ENCODE data around the gene NCBP1.
A peak's percentile ranks its signal among the peaks of the same experiment; 100 is the strongest.
"Not testable (repeated sequence)": the region's sequence is repeated elsewhere in the genome, so short reads cannot be mapped to it uniquely, and the experiment has no call there.

NCBP1 gene

DNA sequence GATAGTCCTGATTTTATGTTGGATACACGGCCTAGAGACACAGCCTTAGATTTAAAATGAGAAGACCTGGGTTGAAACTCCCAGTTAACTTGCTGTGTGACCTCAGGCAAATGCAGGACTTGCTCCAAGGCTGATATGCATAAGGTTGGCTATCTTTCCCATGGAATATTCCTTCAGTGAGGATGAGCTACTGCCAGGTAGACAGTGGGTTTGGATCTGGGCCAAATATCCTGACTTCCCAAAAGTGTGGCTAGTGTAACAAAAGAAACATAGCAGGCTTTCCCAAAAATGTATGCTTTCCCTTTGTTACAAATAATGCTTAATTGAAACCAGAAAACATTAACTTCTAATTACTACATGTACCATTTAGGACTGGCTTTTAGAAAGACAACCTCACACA is 64.2 kb downstream of the NCBP1 start:
- intact Hi-C loops (cut with micrococcal nuclease): loop anchor here (5.0 kb wide), 3 partner anchors 224 to 359 kb away; partner anchors contain the start of genes ANP32B, NANS and TRMO
- peak overlapping the region; percentile 95 for H3K27ac Mint-ChIP-seq
- H3K9me3 Mint-ChIP-seq: no peaks in the 10 kb centered on the region
- H3K36me3 Mint-ChIP-seq (ENCODE audit: low read depth): peaks cover 21% of the 10 kb centered on the region
- H3K27me3 Mint-ChIP-seq: peaks cover 25% of the 10 kb centered on the region
- peaks cover 48% of the 10 kb centered on the region for H3K4me1 Mint-ChIP-seq (ENCODE audit: low read depth)
- no peak overlapping the region for H3K4me3 Mint-ChIP-seq

DNA sequence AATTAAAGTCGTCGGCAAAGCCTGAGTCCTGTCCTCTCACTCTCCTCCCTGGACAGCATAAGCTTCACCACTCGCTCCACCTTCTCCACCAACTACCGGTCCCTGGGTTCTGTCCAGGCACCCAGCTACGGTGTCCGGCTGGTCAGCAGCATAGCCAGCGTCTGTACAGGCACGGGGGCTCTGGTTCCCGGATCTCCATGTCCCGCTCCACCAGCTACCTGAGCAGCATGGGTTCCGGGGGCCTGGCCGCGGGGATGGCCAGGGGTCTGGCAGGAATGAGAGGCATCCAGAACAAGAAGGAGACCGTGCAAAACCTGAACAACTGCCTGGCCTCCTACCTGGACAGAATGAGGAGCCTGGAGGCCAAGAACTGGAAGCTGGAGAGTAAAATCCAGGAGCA is 65.2 kb downstream of the NCBP1 start:
- no peak overlapping the region for H3K4me3 Mint-ChIP-seq
- H3K36me3 Mint-ChIP-seq (ENCODE audit: low read depth): peaks cover 12% of the 10 kb centered on the region
- H3K27ac Mint-ChIP-seq: peak overlapping the region; percentile 51
- H3K27me3 Mint-ChIP-seq: peaks cover 30% of the 10 kb centered on the region
- no peaks in the 10 kb centered on the region for H3K9me3 Mint-ChIP-seq
- peaks cover 43% of the 10 kb centered on the region for H3K4me1 Mint-ChIP-seq (ENCODE audit: low read depth)
- intact Hi-C loops (cut with micrococcal nuclease): loop anchor here (5.0 kb wide), 3 partner anchors 223 to 358 kb away; partner anchors contain the start of genes ANP32B, NANS and TRMO

- H3K27me3 Mint-ChIP-seq: peaks cover 32% of the 10 kb centered on the region
- intact Hi-C loops (cut with micrococcal nuclease): loop anchor here (5.0 kb wide), 3 partner anchors 223 to 358 kb away; partner anchors contain the start of genes ANP32B, NANS and TRMO
- peaks cover 38% of the 10 kb centered on the region for H3K4me1 Mint-ChIP-seq (ENCODE audit: low read depth)
- H3K9me3 Mint-ChIP-seq; H3K36me3 Mint-ChIP-seq (ENCODE audit: low read depth): not testable (repeated sequence)
- peak overlapping the region; percentile 55 for H3K4me3 Mint-ChIP-seq
- peak overlapping the region; percentile 51 for H3K27ac Mint-ChIP-seq
These were observed 65.7 kb downstream of the NCBP1 start for GRCh38 chr9:97699281-97699680.

- intact Hi-C loops (cut with micrococcal nuclease): loop anchor here (5.0 kb wide), 3 partner anchors 222 to 357 kb away; partner anchors contain the start of genes ANP32B, NANS and TRMO
- Mint-ChIP-seq H3K4me3 (peak overlapping the region; percentile 55), H3K27me3 (peaks cover 37% of the 10 kb centered on the region), H3K27ac (peak overlapping the region; percentile 51), H3K4me1 (ENCODE audit: low read depth) (peaks cover 35% of the 10 kb centered on the region)
- H3K9me3 Mint-ChIP-seq; H3K36me3 Mint-ChIP-seq (ENCODE audit: low read depth): not testable (repeated sequence)
These were observed 66.2 kb downstream of the NCBP1 start for GRCh38 chr9:97699824-97700223.

- Mint-ChIP-seq H3K36me3 (ENCODE audit: low read depth) (no peaks in the 10 kb centered on the region), H3K9me3 (no peaks in the 10 kb centered on the region), H3K27me3 (peaks cover 64% of the 10 kb centered on the region), H3K4me1 (ENCODE audit: low read depth) (peaks cover 14% of the 10 kb centered on the region), H3K4me3 (no peak overlapping the region), H3K27ac (no peak overlapping the region)
- intact Hi-C loops (cut with micrococcal nuclease): no loop called here
These were observed 70.1 kb downstream of the NCBP1 start for GRCh38 chr9:97703437-97704344.

DNA sequence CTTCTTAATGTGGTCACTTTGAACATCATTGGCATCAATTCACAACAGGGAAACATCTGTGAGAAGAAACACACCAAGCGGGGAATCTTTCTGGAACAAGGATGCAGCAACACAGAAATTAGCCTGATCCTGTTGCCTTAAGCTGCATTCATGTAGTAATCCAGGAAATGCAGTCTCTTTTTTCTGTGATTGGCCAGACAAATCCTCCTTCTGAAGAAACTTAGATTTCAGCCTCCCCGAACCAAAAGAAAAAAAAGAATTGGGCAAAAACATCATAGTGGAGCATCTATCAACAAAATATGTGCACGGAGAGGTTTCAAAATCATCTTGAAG is 70.7 kb downstream of the NCBP1 start:
- Mint-ChIP-seq H3K27me3 (peaks cover 66% of the 10 kb centered on the region), H3K4me1 (ENCODE audit: low read depth) (peaks cover 7% of the 10 kb centered on the region), H3K27ac (no peak overlapping the region), H3K4me3 (no peak overlapping the region), H3K36me3 (ENCODE audit: low read depth) (no peaks in the 10 kb centered on the region), H3K9me3 (no peaks in the 10 kb centered on the region)
- intact Hi-C loops (cut with micrococcal nuclease): no loop called here

GRCh38 chr9:97704851-97705250 is 71.2 kb downstream of the NCBP1 start:
- no peak overlapping the region for H3K27ac Mint-ChIP-seq
- H3K4me3 Mint-ChIP-seq: no peak overlapping the region
- peaks cover 2% of the 10 kb centered on the region for H3K4me1 Mint-ChIP-seq (ENCODE audit: low read depth)
- intact Hi-C loops (cut with micrococcal nuclease): no loop called here
- H3K9me3 Mint-ChIP-seq: no peaks in the 10 kb centered on the region
- H3K27me3 Mint-ChIP-seq: peaks cover 71% of the 10 kb centered on the region
- no peaks in the 10 kb centered on the region for H3K36me3 Mint-ChIP-seq (ENCODE audit: low read depth)

DNA sequence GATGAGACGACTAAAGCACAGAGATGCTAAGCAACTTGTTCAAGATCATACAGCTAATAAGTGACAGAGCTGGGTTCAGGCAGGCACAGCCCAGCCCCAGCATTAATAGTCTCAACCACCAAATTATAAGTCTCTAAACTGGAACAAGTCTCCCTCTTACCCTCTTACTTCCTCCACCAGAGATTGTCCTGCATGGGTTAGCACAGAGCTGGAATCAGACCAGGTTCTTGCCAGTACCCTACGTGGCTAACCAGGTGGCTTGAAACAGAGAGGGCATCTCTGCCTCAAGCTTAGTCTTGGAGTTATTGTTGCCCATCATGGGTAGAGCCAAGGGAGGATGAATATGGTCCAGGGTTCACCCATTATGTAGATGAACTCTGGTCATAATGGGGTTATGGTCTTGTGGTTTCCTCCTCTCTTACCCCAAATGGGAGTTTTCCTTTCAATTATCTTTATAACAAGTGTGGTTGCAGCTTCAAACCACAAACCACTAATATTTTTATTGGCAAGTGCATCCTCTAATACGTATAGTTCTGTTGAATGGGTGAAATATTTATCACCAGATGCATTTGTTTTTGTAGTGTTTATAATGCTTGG is 71.8 kb downstream of the NCBP1 start:
- Mint-ChIP-seq H3K4me1 (ENCODE audit: low read depth) (no peaks in the 10 kb centered on the region), H3K27ac (no peak overlapping the region), H3K9me3 (no peaks in the 10 kb centered on the region), H3K27me3 (peaks cover 68% of the 10 kb centered on the region), H3K4me3 (no peak overlapping the region), H3K36me3 (ENCODE audit: low read depth) (no peaks in the 10 kb centered on the region)
- intact Hi-C loops (cut with micrococcal nuclease): no loop called here

GRCh38 chr9:97706246-97706645 is 72.6 kb downstream of the NCBP1 start:
- H3K36me3 Mint-ChIP-seq (ENCODE audit: low read depth): no peaks in the 10 kb centered on the region
- peaks cover under 1% of the 10 kb centered on the region for H3K4me1 Mint-ChIP-seq (ENCODE audit: low read depth)
- H3K4me3 Mint-ChIP-seq: no peak overlapping the region
- intact Hi-C loops (cut with micrococcal nuclease): no loop called here
- no peak overlapping the region for H3K27ac Mint-ChIP-seq
- H3K27me3 Mint-ChIP-seq: peaks cover 66% of the 10 kb centered on the region
- H3K9me3 Mint-ChIP-seq: no peaks in the 10 kb centered on the region

GRCh38 chr9:97710356-97711222 is 77.0 kb downstream of the NCBP1 start:
- H3K4me1 Mint-ChIP-seq (ENCODE audit: low read depth): peaks cover 3% of the 10 kb centered on the region
- H3K9me3 Mint-ChIP-seq: no peaks in the 10 kb centered on the region
- no peaks in the 10 kb centered on the region for H3K36me3 Mint-ChIP-seq (ENCODE audit: low read depth)
- intact Hi-C loops (cut with micrococcal nuclease): loop anchor here (10.0 kb wide), 1 partner anchor 194 kb away; no protein-coding TSS in a partner anchor
- peaks cover 51% of the 10 kb centered on the region for H3K27me3 Mint-ChIP-seq
- no peak overlapping the region for H3K4me3 Mint-ChIP-seq
- no peak overlapping the region for H3K27ac Mint-ChIP-seq

DNA sequence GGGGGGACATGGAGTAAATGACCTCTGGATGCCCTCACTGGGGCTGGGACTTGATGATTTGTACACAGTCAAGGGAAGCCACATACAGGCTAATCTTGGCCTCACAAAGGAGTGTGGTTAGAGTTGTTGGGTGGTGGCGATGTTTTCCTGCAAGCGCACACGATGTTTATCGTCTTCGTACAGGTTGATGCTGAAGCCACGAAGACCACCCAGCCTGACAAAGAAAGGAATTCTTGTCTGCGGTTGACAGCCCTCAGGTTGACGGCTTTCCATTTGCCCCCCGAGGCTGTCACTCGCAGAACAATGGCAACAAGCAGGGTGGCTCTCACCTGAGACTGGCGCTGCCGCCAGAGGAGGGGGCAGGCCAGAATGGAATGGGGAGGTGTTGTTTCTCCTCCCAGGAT is 77.6 kb downstream of the NCBP1 start:
- no peak overlapping the region for H3K4me3 Mint-ChIP-seq
- peaks cover 3% of the 10 kb centered on the region for H3K4me1 Mint-ChIP-seq (ENCODE audit: low read depth)
- no peaks in the 10 kb centered on the region for H3K9me3 Mint-ChIP-seq
- peaks cover 47% of the 10 kb centered on the region for H3K27me3 Mint-ChIP-seq
- no peaks in the 10 kb centered on the region for H3K36me3 Mint-ChIP-seq (ENCODE audit: low read depth)
- H3K27ac Mint-ChIP-seq: no peak overlapping the region
- intact Hi-C loops (cut with micrococcal nuclease): loop anchor here (10.0 kb wide), 1 partner anchor 194 kb away; no protein-coding TSS in a partner anchor

DNA sequence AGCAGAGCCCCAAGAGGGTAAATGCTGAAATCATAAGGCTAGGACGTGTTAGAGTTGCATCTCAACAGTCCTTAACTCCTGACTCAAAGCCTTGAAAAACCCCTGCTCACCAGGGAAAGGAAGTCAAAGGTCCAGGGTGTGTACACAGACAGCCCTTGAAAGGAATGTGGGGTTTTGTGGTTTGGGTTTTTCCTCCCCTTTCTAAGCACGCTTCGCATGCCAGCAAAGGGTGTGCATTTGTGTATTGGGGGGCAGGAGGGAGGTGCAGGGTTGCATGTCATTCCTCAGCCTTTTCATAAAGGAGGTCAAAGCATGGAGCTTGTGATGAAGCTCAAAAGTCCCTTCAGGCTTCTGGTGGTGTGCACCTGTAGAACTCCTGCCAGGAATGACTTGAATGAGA is 80.8 kb downstream of the NCBP1 start:
- Mint-ChIP-seq H3K36me3 (ENCODE audit: low read depth) (no peaks in the 10 kb centered on the region), H3K27ac (no peak overlapping the region), H3K4me1 (ENCODE audit: low read depth) (peaks cover 3% of the 10 kb centered on the region), H3K9me3 (no peaks in the 10 kb centered on the region), H3K27me3 (peaks cover 34% of the 10 kb centered on the region), H3K4me3 (no peak overlapping the region)
- intact Hi-C loops (cut with micrococcal nuclease): loop anchor here (10.0 kb wide), 1 partner anchor 190 kb away; no protein-coding TSS in a partner anchor

DNA sequence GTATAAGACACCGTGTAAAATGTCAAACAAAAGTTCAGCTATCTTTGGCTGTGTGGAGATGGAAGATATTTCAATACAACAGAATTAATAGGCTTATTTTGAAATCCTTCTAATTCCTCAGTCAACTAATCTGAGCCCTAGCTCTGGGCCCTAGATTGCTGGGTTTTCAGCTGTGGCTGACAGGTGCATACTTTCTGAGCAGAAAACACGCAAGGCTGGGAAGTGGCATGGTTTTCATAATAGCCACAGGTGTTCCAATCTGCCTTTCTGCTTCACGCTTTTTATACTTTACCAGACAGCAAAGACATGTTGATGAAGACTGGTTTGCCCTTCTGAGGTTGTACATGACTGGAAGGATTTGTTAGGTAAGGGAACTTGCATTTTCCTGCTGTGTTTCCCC is 84.2 kb downstream of the NCBP1 start:
- Mint-ChIP-seq H3K4me1 (ENCODE audit: low read depth) (no peaks in the 10 kb centered on the region), H3K4me3 (no peak overlapping the region), H3K27ac (no peak overlapping the region), H3K36me3 (ENCODE audit: low read depth) (no peaks in the 10 kb centered on the region), H3K9me3 (peaks cover 9% of the 10 kb centered on the region), H3K27me3 (peaks cover 21% of the 10 kb centered on the region)
- intact Hi-C loops (cut with micrococcal nuclease): loop anchor here (10.0 kb wide), 1 partner anchor 187 kb away; no protein-coding TSS in a partner anchor

Measured in dendritic cell treated with granulocyte-macrophage colony-stimulating factor and Interleukin-4, amounts not matched to agents 40 ng/mL and 50 ng/mL, for 4 days (primary cell).